Osteocyte (in vitro differentiated cells): ENCODE measurements around the gene NKX2-2. TPM values are rescaled to one million over a fixed set of nuclear protein-coding genes. Genes with fewer than 3 reads are reported as not detected.

Experiments
- DNase-seq: peaks from one replicate; pipeline ENCODE4 v3.0.0; 2021; ENCODE audit warnings: mixed read lengths; ENCODE audit not compliant: unreplicated experiment; ENCODE audit errors: extremely low spot score
- H3K27ac Mint-ChIP-seq: one replicate; pipeline ENCODE4 v1.8.0; 2021; ENCODE audit warnings: mild to moderate bottlenecking, mixed read lengths; ENCODE audit not compliant: unreplicated experiment
- H3K27me3 Mint-ChIP-seq: one replicate; pipeline ENCODE4 v1.8.0; 2021; ENCODE audit warnings: mixed read lengths; ENCODE audit not compliant: unreplicated experiment
- H3K36me3 Mint-ChIP-seq: one replicate; pipeline ENCODE4 v1.8.0; 2021; ENCODE audit warnings: mixed read lengths; ENCODE audit not compliant: unreplicated experiment
- H3K4me1 Mint-ChIP-seq: one replicate; pipeline ENCODE4 v1.8.0; 2021; ENCODE audit warnings: mixed read lengths; ENCODE audit not compliant: unreplicated experiment
- H3K4me3 Mint-ChIP-seq: one replicate; pipeline ENCODE4 v1.8.0; 2021; ENCODE audit warnings: mild to moderate bottlenecking, moderate library complexity, mixed read lengths; ENCODE audit not compliant: unreplicated experiment
- H3K9me3 Mint-ChIP-seq: one replicate; pipeline ENCODE4 v1.8.0; 2021; ENCODE audit warnings: mixed read lengths; ENCODE audit not compliant: unreplicated experiment
- CTCF ChIP-seq: fragments of 200-600 bp; sonication (generic); IDR thresholded peaks from 2 replicates; pipeline ENCODE4 v1.5.0; 2021; ENCODE audit warnings: antibody characterized with exemption, mild to moderate bottlenecking, moderate library complexity
- total RNA-seq: library from RNA; stranded (reverse); gene quantifications from 2 replicates; pipeline ENCODE4 v1.2.1, GENCODE V29; 2021

The NKX2-2 gene
- total RNA-seq, 1 donor from 2014 or later, result not detected

- H3K27me3 Mint-ChIP-seq, result no peaks in the 10 kb centered on the region
- no peak for DNase-seq
Measured at GRCh38 chr20:21546355-21546754, 32.5 kb upstream of the NKX2-2 start.

GRCh38 chr20:21539512-21539911, 25.6 kb upstream of the NKX2-2 start:
- Mint-ChIP-seq H3K27me3 (peaks cover 5% of the 10 kb centered on the region), H3K36me3 (no peaks in the 10 kb centered on the region)

More at GRCh38 chr20:21546355-21546754, 32.5 kb upstream of the NKX2-2 start:
- H3K4me1 Mint-ChIP-seq, result no peaks in the 10 kb centered on the region
- no peak for TF ChIP-seq CTCF
- no peaks in the 10 kb centered on the region for H3K9me3 Mint-ChIP-seq
- no peaks in the 10 kb centered on the region for H3K36me3 Mint-ChIP-seq
- H3K27ac Mint-ChIP-seq, result no peak overlapping the region
- H3K4me3 Mint-ChIP-seq, result no peak overlapping the region

GRCh38 chr20:21534886-21535285, 21.0 kb upstream of the NKX2-2 start:
- no peak overlapping the region for H3K27ac Mint-ChIP-seq
- DNase-seq, result no peak
- H3K9me3 Mint-ChIP-seq, result no peaks in the 10 kb centered on the region
- H3K36me3 Mint-ChIP-seq, result no peaks in the 10 kb centered on the region
- no peak for TF ChIP-seq CTCF
- H3K4me3 Mint-ChIP-seq, result no peak overlapping the region
- H3K27me3 Mint-ChIP-seq, result peaks cover 9% of the 10 kb centered on the region
- H3K4me1 Mint-ChIP-seq, result no peaks in the 10 kb centered on the region

More at GRCh38 chr20:21539512-21539911, 25.6 kb upstream of the NKX2-2 start:
- Mint-ChIP-seq H3K4me3 (no peak overlapping the region), H3K27ac (no peak overlapping the region), H3K4me1 (no peaks in the 10 kb centered on the region), H3K9me3 (no peaks in the 10 kb centered on the region)
- DNase-seq, result no peak
- no peak for TF ChIP-seq CTCF

GRCh38 chr20:21534453-21534852, 20.6 kb upstream of the NKX2-2 start:
- TF ChIP-seq CTCF, result no peak
- H3K4me1 Mint-ChIP-seq, result no peaks in the 10 kb centered on the region
- H3K4me3 Mint-ChIP-seq, result no peak overlapping the region
- DNase-seq, result peak; percentile 67
- H3K27ac Mint-ChIP-seq, result no peak overlapping the region
- peaks cover 9% of the 10 kb centered on the region for H3K27me3 Mint-ChIP-seq
- H3K36me3 Mint-ChIP-seq, result no peaks in the 10 kb centered on the region
- no peaks in the 10 kb centered on the region for H3K9me3 Mint-ChIP-seq

GRCh38 chr20:21529863-21530262, 16.0 kb upstream of the NKX2-2 start:
- peak; percentile 17 for DNase-seq
- Mint-ChIP-seq H3K27ac (no peak overlapping the region), H3K36me3 (no peaks in the 10 kb centered on the region), H3K4me3 (no peak overlapping the region), H3K27me3 (peaks cover 40% of the 10 kb centered on the region), H3K9me3 (no peaks in the 10 kb centered on the region), H3K4me1 (no peaks in the 10 kb centered on the region)
- TF ChIP-seq CTCF, result no peak
